ENCODE results near the gene OPA3.

GRCh38 chr19:45556835-45557234 is 27.8 kb downstream of the OPA3 start:
- TF ChIP-seq, protein P1, sequence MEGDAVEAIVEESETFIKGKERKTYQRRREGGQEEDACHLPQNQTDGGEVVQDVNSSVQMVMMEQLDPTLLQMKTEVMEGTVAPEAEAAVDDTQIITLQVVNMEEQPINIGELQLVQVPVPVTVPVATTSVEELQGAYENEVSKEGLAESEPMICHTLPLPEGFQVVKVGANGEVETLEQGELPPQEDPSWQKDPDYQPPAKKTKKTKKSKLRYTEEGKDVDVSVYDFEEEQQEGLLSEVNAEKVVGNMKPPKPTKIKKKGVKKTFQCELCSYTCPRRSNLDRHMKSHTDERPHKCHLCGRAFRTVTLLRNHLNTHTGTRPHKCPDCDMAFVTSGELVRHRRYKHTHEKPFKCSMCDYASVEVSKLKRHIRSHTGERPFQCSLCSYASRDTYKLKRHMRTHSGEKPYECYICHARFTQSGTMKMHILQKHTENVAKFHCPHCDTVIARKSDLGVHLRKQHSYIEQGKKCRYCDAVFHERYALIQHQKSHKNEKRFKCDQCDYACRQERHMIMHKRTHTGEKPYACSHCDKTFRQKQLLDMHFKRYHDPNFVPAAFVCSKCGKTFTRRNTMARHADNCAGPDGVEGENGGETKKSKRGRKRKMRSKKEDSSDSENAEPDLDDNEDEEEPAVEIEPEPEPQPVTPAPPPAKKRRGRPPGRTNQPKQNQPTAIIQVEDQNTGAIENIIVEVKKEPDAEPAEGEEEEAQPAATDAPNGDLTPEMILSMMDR (optimal IDR thresholded peaks at IDR 0.05 in 1 of 3, IDR thresholded peaks at IDR 0.05 in 1 of 3, conservative IDR thresholded peaks at IDR 0.05 in 1 of 3; ENCODE audit: extremely low read depth in 1 of 3, insufficient read depth in 2 of 3, low read length in 3 of 3): no peak
- TF ChIP-seq EZH2 (IDR thresholded peaks at IDR 0.05; ENCODE audit: low read length): no peak

Measured in keratinocyte (primary cell).